Measurements from ENCODE around the gene DIPK1A. TPM values are rescaled to one million over a fixed set of nuclear protein-coding genes. Genes with fewer than 3 reads are reported as not detected.

DIPK1A gene
- total RNA-seq, 1 experiment from 2014 or later = 1.5 TPM

- Histone ChIP-seq H3K9me3 (peaks cover 6% of the 10 kb centered on the region), H3K27me3 (no peaks in the 10 kb centered on the region), H3K4me3 (0 out of 2 replicates have a peak overlapping the region, but pooled peaks have one; percentile 5), H3K36me3 (peaks cover 8% of the 10 kb centered on the region; the same call in 1 of the 2 replicates)
- no peak for DNase-seq
Measured at GRCh38 chr1:92877081-92877711, 84.1 kb downstream of the DIPK1A start.

- DNase-seq = no peak
Measured at GRCh38 chr1:92876351-92876750, 84.9 kb downstream of the DIPK1A start.

GRCh38 chr1:92874987-92875386, 86.3 kb downstream of the DIPK1A start:
- Histone ChIP-seq H3K36me3 (peaks cover 8% of the 10 kb centered on the region; the same call in 1 of the 2 replicates), H3K9me3 (peaks cover 7% of the 10 kb centered on the region), H3K4me3 (no peak overlapping the region), H3K27me3 (no peaks in the 10 kb centered on the region)
- no peak for DNase-seq

More at GRCh38 chr1:92876351-92876750, 84.9 kb downstream of the DIPK1A start:
- Histone ChIP-seq H3K36me3 (peaks cover 8% of the 10 kb centered on the region; the same call in 1 of the 2 replicates), H3K4me3 (no peak overlapping the region), H3K27me3 (no peaks in the 10 kb centered on the region), H3K9me3 (peaks cover 7% of the 10 kb centered on the region)

DNA sequence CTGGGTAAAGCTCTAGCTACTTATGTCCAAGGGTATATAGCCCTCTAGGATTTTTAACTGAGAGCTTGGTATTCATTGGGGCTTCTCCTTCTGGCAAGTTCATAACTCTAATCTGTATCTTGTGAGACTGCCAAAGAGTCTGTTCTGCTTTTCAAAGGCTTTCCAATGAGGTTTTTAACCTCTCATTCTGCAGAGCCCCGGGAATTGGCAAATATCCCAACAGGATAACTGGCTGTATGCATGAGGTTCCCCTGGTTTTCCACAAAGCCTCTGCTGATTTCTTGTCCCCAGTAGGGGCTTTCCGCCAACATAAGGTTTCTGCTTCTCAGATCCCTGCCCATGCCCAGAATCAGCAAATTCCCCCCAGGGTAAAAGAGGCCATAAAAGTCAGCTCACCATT, 88.5 kb downstream of the DIPK1A start:
- no peak for DNase-seq
- Histone ChIP-seq H3K36me3 (peaks cover 8% of the 10 kb centered on the region; the same call in 1 of the 2 replicates), H3K9me3 (peaks cover 7% of the 10 kb centered on the region)

DNA sequence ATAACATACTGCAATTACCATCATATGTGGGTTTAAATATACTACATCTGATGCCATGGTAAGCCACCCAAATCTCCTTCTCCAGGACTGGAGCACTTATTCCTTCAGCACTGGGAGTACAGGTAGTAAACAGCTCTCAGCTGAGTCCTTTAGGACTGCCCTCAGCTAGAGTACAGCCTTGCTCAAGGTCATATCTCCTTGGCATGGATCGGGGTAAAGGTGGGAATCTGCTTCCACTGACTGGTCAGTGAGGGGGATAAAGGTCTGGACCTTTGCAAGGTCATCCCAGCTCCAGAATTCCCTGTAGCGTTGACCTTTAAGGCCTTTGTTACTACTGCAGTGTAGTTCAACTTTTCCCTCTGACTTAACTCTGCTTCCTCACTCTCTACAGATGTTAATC, 90.7 kb downstream of the DIPK1A start:
- H3K4me3 ChIP-seq = no peak overlapping the region
- peaks cover 8% of the 10 kb centered on the region; the same call in 1 of the 2 replicates for H3K36me3 ChIP-seq
- no peaks in the 10 kb centered on the region for H3K27me3 ChIP-seq
- peaks cover 7% of the 10 kb centered on the region for H3K9me3 ChIP-seq
- no peak for DNase-seq

More for the DNA sequence above, 88.5 kb downstream of the DIPK1A start:
- no peaks in the 10 kb centered on the region for H3K27me3 ChIP-seq
- H3K4me3 ChIP-seq = no peak overlapping the region

GRCh38 chr1:92864131-92864530, 97.1 kb downstream of the DIPK1A start:
- Histone ChIP-seq H3K9me3 (no peaks in the 10 kb centered on the region), H3K4me3 (no peak overlapping the region), H3K36me3 (no peaks in the 10 kb centered on the region), H3K27me3 (no peaks in the 10 kb centered on the region)
- no peak for DNase-seq

DNA sequence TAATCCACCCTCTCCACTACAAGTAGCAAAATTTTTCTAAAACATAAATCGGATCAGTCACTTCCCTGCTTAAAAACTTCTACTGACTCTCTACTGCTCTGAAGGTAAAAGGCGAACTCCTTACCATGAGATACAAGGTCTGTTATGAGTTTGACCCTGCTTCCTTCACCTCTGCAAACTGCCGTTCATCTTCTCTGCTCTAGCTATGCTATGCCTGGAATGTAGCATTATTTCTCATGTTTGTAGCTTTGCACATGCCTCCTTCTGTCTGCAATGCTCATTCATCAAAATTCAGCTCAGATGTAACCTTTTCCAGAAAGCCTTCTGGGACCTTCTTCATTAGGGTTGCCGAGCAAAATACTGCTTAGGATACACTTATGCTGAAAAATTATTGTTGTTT, 98.7 kb downstream of the DIPK1A start:
- no peak overlapping the region for H3K4me3 ChIP-seq
- no peaks in the 10 kb centered on the region for H3K9me3 ChIP-seq
- no peaks in the 10 kb centered on the region for H3K36me3 ChIP-seq
- no peaks in the 10 kb centered on the region for H3K27me3 ChIP-seq
- DNase-seq = no peak

- no peak for DNase-seq
- H3K36me3 ChIP-seq = no peaks in the 10 kb centered on the region
- H3K4me3 ChIP-seq = no peak overlapping the region
Measured at GRCh38 chr1:92859400-92860039, 101.7 kb downstream of the DIPK1A start.

GRCh38 chr1:92858564-92859399, 102.5 kb downstream of the DIPK1A start:
- Histone ChIP-seq H3K4me3 (no peak overlapping the region), H3K27me3 (no peaks in the 10 kb centered on the region), H3K9me3 (no peaks in the 10 kb centered on the region), H3K36me3 (no peaks in the 10 kb centered on the region)
- DNase-seq = peak; percentile 20

More at GRCh38 chr1:92859400-92860039, 101.7 kb downstream of the DIPK1A start:
- no peaks in the 10 kb centered on the region for H3K9me3 ChIP-seq
- no peaks in the 10 kb centered on the region for H3K27me3 ChIP-seq

GRCh38 chr1:92857817-92858216, 103.4 kb downstream of the DIPK1A start:
- Histone ChIP-seq H3K9me3 (no peaks in the 10 kb centered on the region), H3K27me3 (no peaks in the 10 kb centered on the region), H3K4me3 (no peak overlapping the region), H3K36me3 (no peaks in the 10 kb centered on the region)
- DNase-seq = no peak

- Histone ChIP-seq H3K36me3 (no peaks in the 10 kb centered on the region), H3K4me3 (no peak overlapping the region), H3K27me3 (no peaks in the 10 kb centered on the region), H3K9me3 (no peaks in the 10 kb centered on the region)
- DNase-seq = no peak
Measured at GRCh38 chr1:92855236-92855635, 106.0 kb downstream of the DIPK1A start.

DNA sequence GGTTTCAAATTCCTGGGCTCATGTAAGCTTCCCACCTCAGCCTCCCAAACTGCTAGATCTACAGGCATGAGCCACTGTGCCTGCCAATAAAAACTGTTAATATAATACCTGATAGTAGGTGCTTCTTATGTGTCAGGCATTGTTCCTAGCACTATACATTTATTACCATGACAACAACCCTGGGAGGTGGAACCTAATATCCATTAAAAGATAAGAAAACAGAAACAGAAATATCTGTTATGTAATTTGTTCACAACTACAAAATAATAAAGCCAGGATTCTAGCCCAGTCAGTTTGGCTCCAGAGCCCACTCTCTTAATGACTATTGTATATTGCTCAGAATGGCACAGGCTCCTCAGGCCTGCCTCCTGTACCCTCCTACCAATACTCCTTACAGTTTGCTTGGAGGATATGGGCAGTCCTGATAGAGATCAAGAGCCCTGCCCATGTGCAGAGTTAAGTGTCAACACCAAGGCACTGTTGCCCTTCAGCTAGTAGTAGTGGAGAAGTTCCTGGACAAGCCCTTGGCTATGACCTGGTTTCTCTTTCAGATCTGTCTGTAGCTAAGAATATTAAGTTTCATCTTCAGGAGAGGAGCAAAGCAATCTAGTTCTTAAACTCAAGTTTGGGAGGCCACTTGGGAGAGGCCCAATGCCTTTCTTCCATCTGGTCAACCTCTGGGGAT, 107.0 kb downstream of the DIPK1A start:
- no peaks in the 10 kb centered on the region for H3K36me3 ChIP-seq
- H3K9me3 ChIP-seq = no peaks in the 10 kb centered on the region
- no peaks in the 10 kb centered on the region for H3K27me3 ChIP-seq
- no peak overlapping the region for H3K4me3 ChIP-seq
- no peak for DNase-seq

DNA sequence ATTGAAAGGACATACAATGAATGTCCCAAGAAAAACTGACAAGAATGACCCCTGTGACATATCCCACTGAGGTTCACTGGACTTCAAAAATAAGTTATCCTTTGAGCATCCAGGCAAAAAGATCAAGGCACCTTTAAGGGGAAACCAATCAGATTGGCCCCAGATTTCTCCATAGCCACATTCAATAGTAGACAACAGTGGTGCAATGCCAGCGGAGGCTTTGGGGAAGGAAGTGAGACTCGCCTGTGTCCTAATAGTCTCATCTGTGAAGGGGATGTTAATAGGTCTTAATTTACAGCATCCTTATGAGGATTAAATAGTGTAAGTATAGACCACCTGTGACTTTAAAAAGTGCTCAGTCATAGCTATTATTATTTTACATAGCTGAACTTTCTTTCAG, 108.0 kb downstream of the DIPK1A start:
- Histone ChIP-seq H3K36me3 (no peaks in the 10 kb centered on the region), H3K27me3 (no peaks in the 10 kb centered on the region), H3K9me3 (no peaks in the 10 kb centered on the region), H3K4me3 (no peak overlapping the region)
- no peak for DNase-seq

DNA sequence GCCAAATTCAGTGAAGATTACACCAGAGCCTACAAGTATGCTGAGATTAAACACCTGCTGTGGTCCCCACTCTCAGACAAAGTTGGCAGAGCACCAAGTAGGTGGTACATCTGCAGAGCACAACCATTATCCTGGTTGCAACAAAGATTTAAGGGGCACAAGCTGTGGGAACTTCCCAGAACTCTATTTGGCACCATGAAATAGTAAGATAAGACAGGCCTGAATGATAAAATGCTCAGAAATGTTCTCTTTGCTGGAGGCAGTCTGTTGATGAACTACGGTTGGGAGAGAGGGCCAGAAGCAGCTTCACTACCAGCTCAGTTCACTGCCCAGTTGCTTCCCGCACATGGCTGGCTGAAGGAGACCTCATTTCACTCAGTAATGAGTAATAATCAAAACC, 109.5 kb downstream of the DIPK1A start:
- DNase-seq = no peak
- Histone ChIP-seq H3K4me3 (no peak overlapping the region), H3K27me3 (no peaks in the 10 kb centered on the region), H3K36me3 (no peaks in the 10 kb centered on the region), H3K9me3 (no peaks in the 10 kb centered on the region)

DNA sequence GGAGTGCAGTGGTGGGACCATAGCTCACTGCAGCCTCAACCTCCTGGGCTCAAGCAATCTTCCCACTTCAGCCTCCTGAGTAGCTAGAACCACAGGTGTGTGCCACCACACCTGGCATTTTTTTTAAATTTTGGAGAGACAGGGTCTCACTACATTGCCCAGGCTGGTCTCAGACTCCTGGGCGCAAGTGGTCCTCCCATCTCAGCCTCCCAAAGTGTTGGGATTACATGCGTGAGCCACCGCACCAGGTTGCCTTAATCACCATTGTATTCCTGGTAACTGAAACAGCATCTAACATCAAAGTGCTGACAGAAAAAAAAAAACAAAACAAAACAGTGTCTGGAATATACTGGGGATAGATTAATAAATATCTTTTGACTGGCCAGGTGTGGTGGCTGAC, 111.2 kb downstream of the DIPK1A start:
- H3K4me3 ChIP-seq = no peak overlapping the region
- H3K9me3 ChIP-seq = no peaks in the 10 kb centered on the region
- no peaks in the 10 kb centered on the region for H3K36me3 ChIP-seq
- no peak for DNase-seq
- H3K27me3 ChIP-seq = no peaks in the 10 kb centered on the region

- Histone ChIP-seq H3K36me3 (peaks cover 12% of the 10 kb centered on the region), H3K27me3 (no peaks in the 10 kb centered on the region), H3K4me3 (no peak overlapping the region), H3K9me3 (no peaks in the 10 kb centered on the region)
- no peak for DNase-seq
Measured at GRCh38 chr1:92848201-92848600, 113.1 kb downstream of the DIPK1A start.

GRCh38 chr1:92845908-92846307, 115.4 kb downstream of the DIPK1A start:
- peaks cover 35% of the 10 kb centered on the region for H3K36me3 ChIP-seq
- H3K9me3 ChIP-seq = no peaks in the 10 kb centered on the region
- no peak for DNase-seq
- H3K4me3 ChIP-seq = no peak overlapping the region
- no peaks in the 10 kb centered on the region for H3K27me3 ChIP-seq
